IMR-90 (cell line): ENCODE measurements around the gene SLC8A1. TPM values are rescaled to one million over a fixed set of nuclear protein-coding genes. Genes with fewer than 3 reads are reported as not detected.

Experiments used
- ATAC-seq: fragments of 200-7000 bp; cut with Tn5 transposase; 2 replicates; pipeline ENCODE4 v1.9.1; 2020; ENCODE audit warnings: low read depth, mild to moderate bottlenecking, moderate library complexity
- BruUV-seq: library from RNA; stranded (reverse); fragments of 400-500 nt; replicated peaks from 2 replicates; lab custom pipeline; 2021; lab: Mats Ljungman, UMichigan
- CTCF ChIA-PET: fragments of 300-600 bp; formaldehyde crosslinking; extraction: SDS; loops from one replicate; lab custom pipeline; 2021; ENCODE audit warnings: antibody characterized with exemption; lab: Yijun Ruan, JAX
- POLR2A ChIA-PET: fragments of 300-600 bp; sonication (Branson Sonifier 250); formaldehyde crosslinking; loops from one replicate; lab custom pipeline; 2022; ENCODE audit warnings: antibody characterized with exemption; ENCODE audit not compliant: unreplicated experiment; lab: Charles Lee
- DNase-seq: peaks from one replicate; pipeline ENCODE4 v3.0.0; 2013
- H2AFZ ChIP-seq: replicated peaks from 2 replicates; pipeline ENCODE3; 2013; ENCODE audit warnings: low read length, mild to moderate bottlenecking; ENCODE audit not compliant: poor library complexity
- H2AK5ac ChIP-seq: 2 replicates; pipeline ENCODE4 v1.6.1; 2013; ENCODE audit warnings: low read depth, low read length, inconsistent platforms
- H2AK9ac ChIP-seq: replicated peaks from 2 replicates; pipeline ENCODE3; 2013; ENCODE audit warnings: mild to moderate bottlenecking, low read depth, low read length, moderate library complexity; ENCODE audit not compliant: poor library complexity
- H2BK120ac ChIP-seq: 2 replicates; pipeline ENCODE4 v1.6.1; 2013; ENCODE audit warnings: low read depth, low read length, inconsistent platforms
- H2BK15ac ChIP-seq: 3 replicates; pipeline ENCODE4 v1.6.1; 2013; ENCODE audit warnings: low read depth, low read length, inconsistent platforms
- H2BK20ac ChIP-seq: 2 replicates; pipeline ENCODE4 v1.6.1; 2013; ENCODE audit warnings: low read depth, mild to moderate bottlenecking, inconsistent platforms, low read length, moderate library complexity
- H2BK5ac ChIP-seq: 2 replicates; pipeline ENCODE4 v1.6.1; 2013; ENCODE audit warnings: mild to moderate bottlenecking, low read depth, low read length, inconsistent platforms; ENCODE audit not compliant: poor library complexity, severe bottlenecking
- H3K14ac ChIP-seq: replicated peaks from 2 replicates; pipeline ENCODE4 v1.6.1; 2013; ENCODE audit warnings: low read depth, low read length, inconsistent platforms
- H3K18ac ChIP-seq: 2 replicates; pipeline ENCODE4 v1.6.1; 2013; ENCODE audit warnings: low read depth, low read length, control low read depth
- H3K23ac ChIP-seq: 2 replicates; pipeline ENCODE4 v1.6.1; 2013; ENCODE audit warnings: low read depth, low read length, inconsistent platforms
- H3K27ac ChIP-seq: 2 replicates; pipeline ENCODE4 v1.5.1; 2013; ENCODE audit warnings: mild to moderate bottlenecking, control low read depth, low read length; ENCODE audit not compliant: insufficient read depth
- H3K27me3 ChIP-seq: 2 replicates; pipeline ENCODE4 v1.6.1; 2013; ENCODE audit warnings: low read length; ENCODE audit not compliant: control insufficient read depth, insufficient read depth
- H3K36me3 ChIP-seq: 2 replicates; pipeline ENCODE4 v1.6.1; 2013; ENCODE audit warnings: low read length, mixed read lengths; ENCODE audit not compliant: control insufficient read depth, insufficient read depth
- H3K4ac ChIP-seq: 2 replicates; pipeline ENCODE4 v1.6.1; 2013; ENCODE audit warnings: low read depth, low read length, inconsistent platforms
- H3K4me1 ChIP-seq: 2 replicates; pipeline ENCODE4 v1.6.1; 2013; ENCODE audit warnings: low read length, mixed read lengths; ENCODE audit not compliant: control insufficient read depth, insufficient read depth
- H3K4me2 ChIP-seq: 2 replicates; pipeline ENCODE4 v1.6.1; 2013; ENCODE audit warnings: low read depth, mild to moderate bottlenecking, control low read depth, low read length, moderate library complexity
- H3K4me3 ChIP-seq: 2 replicates; pipeline ENCODE4 v1.5.1; 2013; ENCODE audit warnings: low read depth, mild to moderate bottlenecking, control low read depth, low read length, moderate library complexity; ENCODE audit not compliant: insufficient read depth
- H3K56ac ChIP-seq: 2 replicates; pipeline ENCODE4 v1.6.1; 2013; ENCODE audit warnings: low read length, inconsistent platforms; ENCODE audit not compliant: insufficient read depth; ENCODE audit errors: extremely low read depth
- H3K79me1 ChIP-seq, 2 experiments: 2 replicates each; pipeline ENCODE4 v1.6.1; 2013; ENCODE audit warnings: low read length in 2 of 2, inconsistent platforms in 1 of 2, low read depth in 1 of 2
- H3K9ac ChIP-seq: 2 replicates; pipeline ENCODE4 v1.6.1; 2013; ENCODE audit warnings: low read depth, low read length, control low read depth
- H3K9me1 ChIP-seq: 2 replicates; pipeline ENCODE4 v1.6.1; 2013; ENCODE audit warnings: low read length, inconsistent platforms; ENCODE audit not compliant: insufficient read depth
- H3K9me3 ChIP-seq: 2 replicates; pipeline ENCODE4 v1.6.1; 2013; ENCODE audit warnings: low read length; ENCODE audit not compliant: control insufficient read depth, insufficient read depth
- H4K20me1 ChIP-seq: 2 replicates; pipeline ENCODE4 v1.6.1; 2013; ENCODE audit warnings: low read length, inconsistent platforms; ENCODE audit not compliant: insufficient read depth
- H4K5ac ChIP-seq: 2 replicates; pipeline ENCODE4 v1.6.1; 2013; ENCODE audit warnings: mild to moderate bottlenecking, low read depth, low read length, control low read depth
- H4K8ac ChIP-seq, 2 experiments: 2 replicates each; pipeline ENCODE4 v1.6.1; 2013; ENCODE audit warnings: low read depth in 2 of 2, low read length in 2 of 2, control low read depth in 1 of 2, inconsistent platforms in 1 of 2
- H4K91ac ChIP-seq: 2 replicates; pipeline ENCODE4 v1.6.1; 2013; ENCODE audit warnings: low read depth, low read length, inconsistent platforms; ENCODE audit not compliant: insufficient read depth
- WGBS, 2 experiments: methylation state at CpG; one replicate each; pipeline versions ENCODE4 v1.1.5 to v1.1.7; 2013; ENCODE audit warnings: missing lambda C conversion rate in 2 of 2; ENCODE audit not compliant: insufficient read length in 1 of 2; ENCODE audit errors: extremely low coverage in 2 of 2; 5-methylcytosine and 5-hydroxymethylcytosine counted together
- dilution Hi-C: fragments of 300-500 bp; cut with HindIII; formaldehyde crosslinking; loops from one replicate; pipeline ENCODE4 v1.14.3; 2018; ENCODE audit warnings: low sequenced_read_pairs; ENCODE audit not compliant: unreplicated experiment
- in situ Hi-C: fragments of 300-500 bp; cut with MboI; formaldehyde crosslinking; loops from 3 replicates; pipeline ENCODE4 v1.14.3; 2019; ENCODE audit warnings: low sequenced_read_pairs, inconsistent platforms, mixed read lengths
- intact Hi-C: fragments of 100-400 bp; cut with micrococcal nuclease; formaldehyde crosslinking; loops from 2 replicates; pipeline ENCODE4 v1.10.0; 2022
- polyA plus RNA-seq, 3 experiments: library from polyadenylated mRNA; depleted of rRNA; stranded (reverse); fragments of >200 nt; gene quantifications; 2 replicates each; pipeline ENCODE4 v1.2.3, GENCODE V29; 2012; ENCODE audit warnings: low replicate concordance in 1 of 3
- total RNA-seq: library from RNA; depleted of rRNA; stranded (reverse); fragments of >200 nt; gene quantifications from 2 replicates; pipeline ENCODE4 v1.2.3, GENCODE V29; 2012
- TF ChIP-seq, protein P1 (sequence below): fragments of 150-350 bp; IDR thresholded peaks from 2 replicates; pipeline ENCODE4 v1.6.1; 2017; ENCODE audit warnings: mild to moderate bottlenecking, antibody characterized with exemption, low read length, low read depth

The SLC8A1 gene
- total and polyA plus RNA-seq, 2 of the 4 experiments (the other 2 are of a cell fraction): 7.7 to 57.0 TPM

GRCh38 chr2:40420478-40420877 lies 31.4 kb downstream of the SLC8A1 start:
- Histone ChIP-seq H3K27ac (no peak overlapping the region), H3K9me1 (peaks cover 14% of the 10 kb centered on the region), H2BK5ac (no peak overlapping the region), H4K8ac (0 out of 4 replicates have a peak overlapping the region, but pooled peaks of 1 of the 2 experiments have one; percentile 35), H3K23ac (peak overlapping the region; percentile 14; the same call in 1 of the 2 replicates), H2BK20ac (peak overlapping the region; percentile 85; the same call in 1 of the 2 replicates), H2AK9ac (no peak overlapping the region), H3K9ac (no peak overlapping the region), H4K91ac (no peak overlapping the region), H3K4me2 (no peak overlapping the region), H3K4ac (no peak overlapping the region), H2BK120ac (peak overlapping the region; percentile 45), H3K79me1 (peaks cover 31 to 51% of the 10 kb centered on the region in 2 experiments), H4K5ac (no peak overlapping the region; the same call in 1 of the 2 replicates), H3K9me3 (no peaks in the 10 kb centered on the region), H3K18ac (no peak overlapping the region; the same call in 1 of the 2 replicates), H3K56ac (no peak overlapping the region), H2AK5ac (no peak overlapping the region), H3K36me3 (no peaks in the 10 kb centered on the region), H3K4me1 (peaks cover 11% of the 10 kb centered on the region), H2AFZ (no peak overlapping the region), H3K4me3 (no peak overlapping the region), H2BK15ac (no peak overlapping the region), H3K14ac (peak overlapping the region; percentile 33; the same call in 1 of the 2 replicates), H3K27me3 (no peaks in the 10 kb centered on the region), H4K20me1 (no peaks in the 10 kb centered on the region)
- dilution Hi-C loops (no loop called here), in situ Hi-C loops (no loop called here), intact Hi-C loops (no loop called here)
- ChIA-PET CTCF (interaction anchor here (0.6 to 0.8 kb wide), 4 partner anchors 23 to 521 kb away, joined by 3 to 8 read pairs (median 4); no protein-coding TSS in a partner anchor), POLR2A (no interaction called here)
- TF ChIP-seq, protein P1, sequence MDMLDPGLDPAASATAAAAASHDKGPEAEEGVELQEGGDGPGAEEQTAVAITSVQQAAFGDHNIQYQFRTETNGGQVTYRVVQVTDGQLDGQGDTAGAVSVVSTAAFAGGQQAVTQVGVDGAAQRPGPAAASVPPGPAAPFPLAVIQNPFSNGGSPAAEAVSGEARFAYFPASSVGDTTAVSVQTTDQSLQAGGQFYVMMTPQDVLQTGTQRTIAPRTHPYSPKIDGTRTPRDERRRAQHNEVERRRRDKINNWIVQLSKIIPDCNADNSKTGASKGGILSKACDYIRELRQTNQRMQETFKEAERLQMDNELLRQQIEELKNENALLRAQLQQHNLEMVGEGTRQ: no peak
- no peak for DNase-seq
- no TSS peak for BruUV-seq
- no CpG with 5 or more reads among the region's 3 CpGs for WGBS, 2 experiments
- ATAC-seq: no peak
